ENCODE data around the gene RPAP2. TPM values are rescaled to one million over a fixed set of nuclear protein-coding genes. Genes with fewer than 3 reads are reported as not detected.
"Not testable (repeated sequence)": the region's sequence is repeated elsewhere in the genome, so short reads cannot be mapped to it uniquely, and the experiment has no call there.

RPAP2 gene
- total RNA-seq, 1 experiment from 2014 or later = 19.8 TPM

- TF ChIP-seq IRF1 (CRISPR knock-in tag; IDR thresholded peaks at IDR 0.05) (no peak), ATF6 (CRISPR knock-in tag; IDR thresholded peaks at IDR 0.05) (no peak), ETV6 (CRISPR knock-in tag; IDR thresholded peaks at IDR 0.05) (no peak)
These were observed 23.9 kb upstream of the RPAP2 start (continued) for GRCh38 chr1:92274939-92275338.

- no peaks in the 10 kb centered on the region for H3K9me3 Mint-ChIP-seq
- no peak for DNase-seq (ENCODE audit: low spot score)
- ChIA-PET POLR2A (no interaction called here), CTCF (no interaction called here)
- no peaks in the 10 kb centered on the region for H3K4me1 Mint-ChIP-seq
- H3K27me3 Mint-ChIP-seq (ENCODE audit: low read depth) = no peaks in the 10 kb centered on the region
- ATAC-seq = no peak
- no peak overlapping the region for H3K4me3 Mint-ChIP-seq
- no peak for TF ChIP-seq ESRRA (CRISPR knock-in tag; IDR thresholded peaks at IDR 0.05; ENCODE audit: borderline replicate concordance)
- TF ChIP-seq HMGA2 (CRISPR knock-in tag; IDR thresholded peaks at IDR 0.05) = peak; percentile 91
- no peak overlapping the region for H3K27ac Mint-ChIP-seq
- peaks cover 47% of the 10 kb centered on the region for H3K36me3 Mint-ChIP-seq
These were observed 22.8 kb upstream of the RPAP2 start for GRCh38 chr1:92276082-92276481.

GRCh38 chr1:92277105-92277723 is 21.6 kb upstream of the RPAP2 start:
- no peak for ATAC-seq
- Mint-ChIP-seq H3K27ac (no peak overlapping the region), H3K4me1 (no peaks in the 10 kb centered on the region), H3K27me3 (ENCODE audit: low read depth) (no peaks in the 10 kb centered on the region), H3K9me3 (no peaks in the 10 kb centered on the region), H3K36me3 (peaks cover 45% of the 10 kb centered on the region), H3K4me3 (no peak overlapping the region)
- no peak for DNase-seq (ENCODE audit: low spot score)
- CTCF ChIA-PET = no interaction called here
- POLR2A ChIA-PET = no interaction called here
- TF ChIP-seq ETV6 (CRISPR knock-in tag; IDR thresholded peaks at IDR 0.05) (no peak), NR3C1 (CRISPR knock-in tag; conservative IDR thresholded peaks at IDR 0.05; ENCODE audit: low read depth) (no peak), NR2C2 (CRISPR knock-in tag; IDR thresholded peaks at IDR 0.05) (no peak), PRRX2 (CRISPR knock-in tag; IDR thresholded peaks at IDR 0.05) (no peak), ZNF532 (CRISPR knock-in tag; IDR thresholded peaks at IDR 0.05; ENCODE audit: borderline replicate concordance) (no peak), ZNF396 (CRISPR knock-in tag; IDR thresholded peaks at IDR 0.05; ENCODE audit: borderline replicate concordance) (no peak), E2F4 (CRISPR knock-in tag; IDR thresholded peaks at IDR 0.05; ENCODE audit: borderline replicate concordance, low read depth) (no peak), MAX (CRISPR knock-in tag; IDR thresholded peaks at IDR 0.05) (no peak), ZNF263 (CRISPR knock-in tag; IDR thresholded peaks at IDR 0.05; ENCODE audit: low read depth) (no peak), PRDM15 (CRISPR knock-in tag; IDR thresholded peaks at IDR 0.05) (no peak), GRHL2 (CRISPR knock-in tag; IDR thresholded peaks at IDR 0.05; ENCODE audit: insufficient replicate concordance, severe bottlenecking) (no peak), FOXJ3 (CRISPR knock-in tag; IDR thresholded peaks at IDR 0.05; ENCODE audit: borderline replicate concordance) (no peak), IRF1 (CRISPR knock-in tag; IDR thresholded peaks at IDR 0.05) (no peak), NFYB (CRISPR knock-in tag; conservative IDR thresholded peaks at IDR 0.05; ENCODE audit: low read depth) (no peak)

- H3K27ac Mint-ChIP-seq; H3K27me3 Mint-ChIP-seq (ENCODE audit: low read depth); H3K4me1 Mint-ChIP-seq; H3K9me3 Mint-ChIP-seq; ATAC-seq; H3K4me3 Mint-ChIP-seq; DNase-seq (ENCODE audit: low spot score); POLR2A ChIA-PET: not testable (repeated sequence)
- CTCF ChIA-PET = interaction anchor here (0.6 to 0.8 kb wide), 2 partner anchors 207 to 675 kb away, joined by 3 to 5 read pairs; partner anchors contain the start of gene GFI1
- peaks cover 45% of the 10 kb centered on the region for H3K36me3 Mint-ChIP-seq
These were observed 19.1 kb upstream of the RPAP2 start for GRCh38 chr1:92279781-92280180.

All from WTC11 (cell line).